ENCODE data around the gene ABHD8. TPM values are rescaled to one million over a fixed set of nuclear protein-coding genes. Genes with fewer than 3 reads are reported as not detected.
"Not testable (repeated sequence)": the region's sequence is repeated elsewhere in the genome, so short reads cannot be mapped to it uniquely, and the experiment has no call there.

Gene ABHD8
- total RNA-seq, 1 experiment from 2014 or later = 16.5 TPM

GRCh38 chr19:17296976-17297375 is 6.2 kb downstream of the ABHD8 start:
- no peak for DNase-seq (ENCODE audit: low read depth)

DNA sequence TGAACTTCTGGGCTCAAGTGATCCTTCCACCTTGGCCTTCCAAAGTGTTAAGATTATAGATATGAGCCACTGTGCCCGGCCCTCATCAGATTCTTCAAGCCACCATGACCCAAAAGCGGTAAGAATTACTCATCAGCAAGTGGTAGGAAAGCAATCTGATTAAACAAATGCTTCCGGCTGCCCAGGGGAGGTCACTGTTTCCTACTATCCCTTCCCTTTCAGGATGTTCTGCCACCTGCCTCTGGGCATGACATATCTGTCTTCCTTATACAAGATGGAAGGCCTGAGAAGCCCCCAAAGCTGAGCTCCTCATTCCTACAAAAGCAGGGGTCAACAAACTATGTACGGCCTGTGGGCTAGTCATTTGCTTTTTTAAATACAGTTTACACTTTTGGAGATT is 7.0 kb downstream of the ABHD8 start:
- DNase-seq (ENCODE audit: low read depth) = peak; percentile 77

DNA sequence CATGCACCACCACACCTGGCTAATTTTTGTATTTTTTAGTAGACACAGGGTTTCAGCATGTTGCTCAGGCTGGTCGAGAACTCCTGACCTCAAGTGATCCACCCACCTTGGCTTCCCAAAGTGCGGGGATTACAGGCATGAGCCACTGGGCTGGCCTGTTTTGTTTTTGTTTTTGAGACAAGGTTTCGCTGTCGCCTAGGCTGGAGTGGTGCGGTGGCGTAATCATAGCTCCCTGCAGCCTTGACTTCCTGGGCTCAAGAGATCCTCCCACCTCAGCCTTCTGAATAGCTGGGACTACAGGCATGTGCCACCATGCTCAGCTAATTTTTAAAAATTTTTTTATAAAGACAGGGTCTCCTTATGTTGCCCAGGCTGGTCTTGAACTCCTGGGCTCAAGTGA is 7.7 kb downstream of the ABHD8 start:
- DNase-seq (ENCODE audit: low read depth) = not testable (repeated sequence)

GRCh38 chr19:17294051-17294891 is 9.0 kb downstream of the ABHD8 start:
- no peak for DNase-seq (ENCODE audit: low read depth)

- no peak for DNase-seq (ENCODE audit: low read depth)
Measured at GRCh38 chr19:17293605-17294004, 9.6 kb downstream of the ABHD8 start.

DNA sequence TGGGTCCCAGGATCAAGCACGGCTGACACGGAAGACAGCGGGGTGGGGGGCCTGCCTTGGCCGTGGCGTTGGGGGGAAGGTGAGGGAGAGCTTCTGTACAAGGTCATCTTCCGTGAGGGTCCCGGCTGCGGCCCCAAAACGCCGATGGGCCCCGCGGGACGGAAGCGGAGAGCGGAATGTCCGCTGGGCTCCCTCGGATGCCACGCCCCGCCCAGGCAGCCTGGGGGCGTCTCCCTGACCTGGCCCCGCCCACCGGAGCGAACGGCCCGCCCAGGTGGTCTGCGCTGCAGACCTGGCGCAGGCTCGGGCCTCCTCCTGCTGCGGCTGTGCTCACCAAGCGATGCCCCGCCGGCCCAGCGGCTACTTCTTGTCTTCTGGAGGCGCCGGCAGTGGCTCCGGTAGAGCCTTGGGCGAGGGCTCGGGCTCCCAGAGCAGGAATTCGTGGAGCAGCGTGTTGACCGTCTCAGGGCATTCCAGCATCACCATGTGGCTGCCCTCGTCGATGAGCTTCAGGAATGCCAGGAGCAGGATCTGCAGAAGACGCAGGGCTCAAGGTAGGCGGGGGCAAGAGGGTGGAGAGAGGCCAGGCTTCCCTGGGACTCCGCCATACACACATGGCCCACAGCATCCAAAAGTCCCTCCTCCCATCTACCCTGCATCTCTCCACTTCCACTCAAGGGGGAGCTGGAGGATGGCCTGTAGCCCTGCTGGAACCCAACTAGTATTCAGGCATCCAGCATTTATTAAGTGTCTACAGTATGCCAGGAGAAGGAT is 10.7 kb downstream of the ABHD8 start:
- DNase-seq (ENCODE audit: low read depth) = peak; percentile 91

DNA sequence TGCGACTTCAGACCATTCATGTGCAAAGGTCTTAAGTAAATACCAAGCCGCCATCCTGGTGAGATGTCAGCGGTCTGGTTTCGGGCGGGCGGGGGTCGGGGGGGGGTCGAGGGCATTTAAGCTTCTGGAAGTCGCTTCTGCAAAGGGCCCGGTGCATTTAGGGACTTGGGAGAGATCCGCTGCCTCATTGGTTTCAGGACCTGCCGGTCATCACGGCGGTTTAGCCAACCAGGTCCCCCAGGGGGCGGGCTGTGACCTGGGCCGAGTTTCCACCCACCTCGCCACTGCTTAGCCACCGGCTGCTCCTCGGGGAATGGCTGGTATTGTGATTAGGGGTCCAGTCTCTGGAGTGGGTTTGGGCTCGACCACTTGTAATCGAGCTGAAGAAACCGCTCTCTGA is 13.7 kb downstream of the ABHD8 start:
- DNase-seq (ENCODE audit: low read depth) = peak; percentile 81

DNA sequence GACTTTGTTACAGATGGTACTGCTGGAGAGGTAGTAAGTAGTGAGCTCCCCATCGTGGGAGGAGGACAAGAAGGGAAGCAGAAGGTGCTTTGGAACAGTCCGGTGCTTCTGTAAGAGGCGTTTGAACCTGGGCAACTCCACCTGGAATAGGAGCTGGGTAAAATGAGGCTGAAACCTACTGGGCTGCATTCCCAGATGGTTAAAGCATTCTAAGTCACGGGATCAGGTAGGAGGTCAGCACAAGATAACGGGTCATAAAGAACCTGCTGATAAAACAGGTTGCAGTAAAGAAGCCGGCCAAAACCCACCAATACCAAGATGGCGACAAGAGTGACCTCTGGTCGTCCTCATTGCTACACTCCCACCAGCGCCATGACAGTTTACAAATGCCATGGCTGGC is 16.5 kb downstream of the ABHD8 start:
- no peak for DNase-seq (ENCODE audit: low read depth)

DNA sequence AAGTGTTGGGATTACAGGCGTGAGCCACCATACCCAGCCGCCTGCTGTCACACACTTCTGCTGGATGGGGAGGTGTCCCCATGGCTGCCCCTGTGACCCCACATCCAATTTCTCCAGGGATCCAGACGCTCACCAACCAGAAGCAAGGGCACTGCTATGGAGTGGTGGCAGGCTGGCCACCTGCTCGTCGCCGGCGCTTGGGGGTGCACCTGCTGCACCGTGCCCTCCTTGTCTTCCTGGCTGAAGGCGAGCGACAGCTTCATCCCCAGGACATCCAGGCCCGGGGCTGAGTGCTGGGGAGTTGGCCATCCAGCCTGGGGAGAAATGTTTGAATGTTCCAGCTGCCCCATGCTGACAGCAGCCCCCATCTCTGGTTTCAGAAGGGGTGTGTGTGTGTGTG is 17.0 kb downstream of the ABHD8 start:
- no peak for DNase-seq (ENCODE audit: low read depth)

DNA sequence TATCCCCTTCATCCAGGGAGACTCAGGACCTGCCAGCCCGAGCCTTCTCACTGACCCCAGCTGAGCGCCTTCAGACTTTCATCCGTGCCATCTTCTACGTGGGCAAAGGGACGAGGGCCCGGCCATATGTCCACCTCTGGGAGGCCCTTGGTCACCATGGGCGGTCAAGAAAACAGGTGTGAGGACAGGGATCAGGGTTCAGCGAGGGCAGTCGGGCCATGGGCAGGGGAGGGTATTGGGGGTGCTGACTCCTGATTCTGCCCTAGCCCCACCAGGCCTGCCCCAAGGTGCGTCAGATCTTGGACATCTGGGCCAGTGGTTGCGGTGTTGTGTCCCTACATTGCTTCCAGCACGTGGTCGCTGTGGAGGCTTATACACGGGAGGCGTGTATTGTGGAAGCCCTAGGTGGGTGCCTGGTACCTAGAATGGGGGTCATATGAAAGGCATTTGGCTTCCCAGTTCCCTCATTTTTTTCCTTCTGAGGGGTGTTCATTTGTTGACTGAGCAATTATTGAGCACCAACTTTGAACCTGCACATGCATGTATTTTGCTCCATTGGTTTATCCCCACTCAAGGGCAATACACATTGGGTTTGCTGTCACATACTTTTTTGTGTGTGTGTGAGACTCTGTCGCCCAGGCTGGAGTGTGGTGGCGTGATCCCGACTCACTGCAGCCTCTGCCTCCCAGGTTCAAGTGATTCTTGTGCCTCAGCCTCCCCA is 17.6 kb downstream of the ABHD8 start:
- no peak for DNase-seq (ENCODE audit: low read depth)

DNA sequence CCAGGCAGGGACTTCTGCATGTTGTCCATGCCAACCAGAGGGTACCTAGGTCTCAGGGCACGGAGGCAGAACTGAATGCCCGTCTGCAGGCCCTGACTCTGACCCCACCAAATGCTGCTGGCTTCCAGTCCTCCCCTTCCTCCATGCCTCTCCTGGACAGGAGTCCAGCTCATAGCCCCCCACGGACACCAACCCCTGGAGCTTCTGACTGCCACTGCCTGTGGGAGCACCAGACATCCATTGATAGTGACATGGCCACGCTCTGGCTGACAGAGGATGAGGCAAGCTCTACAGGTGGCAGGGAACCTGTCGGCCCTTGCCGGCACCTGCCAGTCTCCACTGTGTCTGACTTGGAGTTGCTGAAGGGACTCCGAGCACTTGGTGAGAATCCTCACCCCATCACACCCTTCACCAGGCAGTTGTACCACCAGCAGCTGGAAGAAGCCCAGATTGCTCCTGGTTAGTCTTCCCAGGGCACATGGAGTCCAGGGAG is 19.7 kb downstream of the ABHD8 start:
- DNase-seq (ENCODE audit: low read depth) = no peak

DNA sequence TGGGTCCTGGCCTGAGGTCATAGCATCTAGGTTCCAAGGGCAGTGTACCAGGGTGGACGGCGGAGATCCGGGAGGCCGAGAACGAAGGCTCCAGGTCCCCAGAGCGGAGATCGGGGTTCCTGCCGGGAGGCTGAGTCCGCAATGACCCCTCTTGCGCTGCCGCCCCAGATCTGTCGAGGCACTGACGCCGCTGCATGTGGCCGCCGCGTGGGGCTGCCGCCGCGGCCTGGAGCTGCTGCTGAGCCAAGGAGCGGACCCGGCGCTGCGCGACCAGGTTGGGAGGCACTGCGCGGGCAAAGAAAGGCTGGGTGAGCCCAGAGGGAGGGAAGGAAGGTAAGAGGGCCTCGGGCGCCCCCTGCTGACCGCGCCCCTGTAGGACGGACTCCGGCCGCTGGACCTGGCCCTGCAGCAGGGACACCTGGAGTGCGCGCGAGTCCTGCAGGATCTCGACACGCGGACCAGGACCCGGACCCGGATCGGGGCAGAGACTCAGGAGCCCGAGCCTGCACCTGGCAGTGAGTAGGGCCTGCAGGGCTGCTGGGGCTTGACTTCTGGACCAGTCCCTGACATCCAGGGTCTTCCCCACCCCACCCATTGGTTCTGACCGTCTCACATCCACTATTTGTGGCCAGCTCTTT is 20.6 kb downstream of the ABHD8 start:
- peak; percentile 83 for DNase-seq (ENCODE audit: low read depth)

DNA sequence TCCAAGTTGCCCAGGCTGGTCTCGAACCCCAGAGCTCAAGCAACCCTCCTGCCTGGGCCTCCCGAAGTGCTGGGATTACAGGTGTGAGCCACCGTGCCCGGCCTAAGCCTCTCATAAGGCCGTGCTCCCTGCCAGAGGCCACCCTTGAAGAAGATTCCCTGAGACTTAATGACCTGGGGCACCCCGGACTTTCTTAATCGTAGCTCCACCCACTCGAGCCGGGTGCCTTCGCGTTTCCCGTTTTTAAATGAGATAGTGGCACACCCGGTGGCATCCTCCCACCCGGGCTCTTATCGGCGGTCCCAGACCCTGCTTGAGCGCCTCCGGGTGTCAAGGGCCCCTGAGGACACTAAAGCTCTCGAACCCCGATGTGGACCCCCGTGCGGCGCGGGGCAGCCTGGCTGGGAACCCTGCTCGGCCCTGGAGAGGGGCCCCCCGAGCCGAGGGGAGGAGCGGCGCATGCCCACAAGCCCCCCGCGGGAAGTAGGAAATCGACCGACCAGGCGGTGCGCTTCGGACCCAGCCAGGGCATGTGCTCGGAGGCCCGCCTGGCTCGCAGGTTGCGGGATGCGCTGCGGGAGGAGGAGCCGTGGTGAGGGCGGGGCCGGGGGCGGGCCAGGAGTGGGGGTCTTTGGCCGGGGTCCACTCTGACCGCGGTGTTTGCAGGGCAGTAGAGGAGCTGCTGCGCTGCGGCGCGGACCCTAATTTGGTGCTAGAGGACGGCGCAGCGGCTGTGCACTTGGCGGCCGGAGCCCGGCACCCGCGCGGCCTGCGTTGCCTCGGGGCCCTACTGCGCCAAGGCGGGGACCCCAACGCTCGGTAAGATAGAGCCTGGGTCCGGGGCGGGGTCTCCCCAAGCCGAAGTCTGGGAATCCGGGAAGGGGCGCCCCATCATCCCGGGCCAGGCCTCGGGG is 21.6 kb downstream of the ABHD8 start, which contains the start of gene ANKLE1:
Gene ANKLE1, plus strand, starts transcription at position 511 of the 914 bp plus-strand sequence. Its CDS starts 20 bp downstream, at position 531.
- no peak for DNase-seq (ENCODE audit: low read depth)

- no peak for DNase-seq (ENCODE audit: low read depth)
Measured at GRCh38 chr19:17279436-17279835, 23.8 kb downstream of the ABHD8 start.

DNA sequence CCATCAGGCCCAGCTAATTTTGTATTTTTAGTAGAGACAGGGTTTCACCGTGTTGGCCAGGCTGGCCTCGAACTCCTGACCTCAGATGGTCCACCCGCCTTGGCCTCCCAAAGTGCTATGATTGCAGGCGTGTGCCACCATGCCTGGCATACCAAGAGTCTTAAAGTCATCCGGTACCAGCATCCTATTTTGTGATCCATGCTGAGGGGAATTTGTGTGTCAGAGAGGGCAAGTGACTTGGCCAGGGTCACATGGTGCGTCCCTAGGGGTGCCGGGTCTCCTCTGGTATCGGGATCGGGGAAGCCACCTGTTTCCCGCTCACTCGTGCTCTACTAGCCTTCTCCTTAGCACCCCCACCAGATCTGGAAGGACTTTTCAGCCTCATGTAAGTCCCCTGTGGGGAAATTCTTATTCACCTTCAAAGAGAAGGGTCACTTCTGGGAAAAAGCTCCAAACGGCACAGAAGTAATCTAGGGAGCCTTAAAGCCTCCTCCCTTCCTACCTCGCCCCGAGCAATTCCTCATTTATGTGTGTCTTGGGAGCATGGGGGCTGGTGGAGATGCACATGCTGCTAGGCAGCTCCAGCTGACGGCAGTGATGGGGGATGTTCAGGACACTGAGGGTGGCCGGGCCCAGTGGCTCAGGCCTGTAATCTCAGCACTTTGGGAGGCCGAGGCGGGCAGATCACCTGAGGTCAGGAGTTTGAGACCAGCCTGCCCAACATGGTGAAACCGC is 27.6 kb downstream of the ABHD8 start:
- no peak for DNase-seq (ENCODE audit: low read depth)

DNA sequence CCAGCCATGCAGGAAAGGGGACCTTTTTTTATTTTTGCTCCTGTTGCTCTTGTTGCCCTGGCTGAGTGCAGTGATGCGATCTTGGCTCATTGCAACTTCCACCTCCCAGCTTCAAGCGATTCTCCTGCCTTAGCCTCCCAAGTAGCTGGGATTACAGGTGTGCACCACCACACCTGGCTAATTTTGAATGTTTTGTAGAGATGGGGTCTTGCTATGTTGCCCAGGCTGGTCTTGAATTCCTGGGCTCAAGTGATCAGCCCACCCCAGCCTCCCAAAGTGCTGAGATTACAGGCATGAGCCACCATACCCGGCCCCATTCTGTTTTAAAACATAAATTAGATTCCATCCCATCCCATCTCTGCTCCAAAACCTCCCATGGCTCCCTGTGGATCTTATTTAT is 28.3 kb downstream of the ABHD8 start:
- not testable (repeated sequence) for DNase-seq (ENCODE audit: low read depth)

- DNase-seq (ENCODE audit: low read depth) = no peak
Measured at GRCh38 chr19:17268754-17269153, 34.5 kb downstream of the ABHD8 start.

- DNase-seq (ENCODE audit: low read depth) = peak; percentile 99
Measured at GRCh38 chr19:17266975-17267788, 36.0 kb downstream of the ABHD8 start, which contains the start of gene BABAM1. TSS of gene BABAM1 (plus strand) at chr19:17267443. CDS start at chr19:17268807, 1,364 bp downstream.

- no peak for DNase-seq (ENCODE audit: low read depth)
Measured at GRCh38 chr19:17266589-17266974, 36.6 kb downstream of the ABHD8 start.
